Measurements from ENCODE around the gene PRR32. TPM values are rescaled to one million over a fixed set of nuclear protein-coding genes. Genes with fewer than 3 reads are reported as not detected.

PRR32 gene
- total and polyA plus RNA-seq, 4 donors: 0.02 TPM; not detected in 3

GRCh38 chrX:126824338-126825007 is 4.9 kb downstream of the PRR32 start:
- H3K27me3 ChIP-seq (ENCODE audit: control insufficient read depth in 3 of 3, insufficient read depth in 3 of 3, low read length in 2 of 3): no peaks in the 10 kb centered on the region
- H3K4me3 ChIP-seq: no peak overlapping the region
- H3K9ac ChIP-seq (ENCODE audit: insufficient read depth in 1 of 2, low read length in 2 of 2): no peak overlapping the region
- ATAC-seq (ENCODE audit: insufficient read depth, low FRiP score) (no peak), DNase-seq (no peak)
- H3K36me3 ChIP-seq (ENCODE audit: control insufficient read depth in 4 of 4, insufficient read depth in 4 of 4, low read length in 4 of 4): no peaks in the 10 kb centered on the region
- no peaks in the 10 kb centered on the region for H3K9me3 ChIP-seq (ENCODE audit: control insufficient read depth in 4 of 4, insufficient read depth in 3 of 4, low read length in 3 of 4)
- TF ChIP-seq CTCF (IDR thresholded peaks at IDR 0.05; ENCODE audit: control extremely low read depth, extremely low read depth): no peak
- no peaks in the 10 kb centered on the region for H3K4me1 ChIP-seq (ENCODE audit: control insufficient read depth in 5 of 5, insufficient read depth in 5 of 5, low read length in 5 of 5)
- no peak overlapping the region for H3K27ac ChIP-seq (ENCODE audit: low read depth in 1 of 2, low read length in 1 of 2)
- 63 to 85% methylated on average over 2 of the region's 2 CpGs for WGBS, 2 donors

GRCh38 chrX:126825566-126826193 is 6.2 kb downstream of the PRR32 start:
- Histone ChIP-seq H3K9ac (ENCODE audit: insufficient read depth in 1 of 2, low read length in 2 of 2) (no peak overlapping the region), H3K27me3 (ENCODE audit: control insufficient read depth in 3 of 3, insufficient read depth in 3 of 3, low read length in 2 of 3) (no peaks in the 10 kb centered on the region), H3K27ac (ENCODE audit: low read depth in 1 of 2, low read length in 1 of 2) (no peak overlapping the region), H3K4me1 (ENCODE audit: control insufficient read depth in 5 of 5, insufficient read depth in 5 of 5, low read length in 5 of 5) (no peaks in the 10 kb centered on the region), H3K4me3 (no peak overlapping the region), H3K36me3 (ENCODE audit: control insufficient read depth in 4 of 4, insufficient read depth in 4 of 4, low read length in 4 of 4) (no peaks in the 10 kb centered on the region), H3K9me3 (ENCODE audit: control insufficient read depth in 4 of 4, insufficient read depth in 3 of 4, low read length in 3 of 4) (no peaks in the 10 kb centered on the region)
- 41 to 74% methylated on average over 1 of the region's 1 CpG for WGBS, 2 donors
- ATAC-seq (ENCODE audit: insufficient read depth, low FRiP score): no peak
- DNase-seq: no peak
- no peak for TF ChIP-seq CTCF (IDR thresholded peaks at IDR 0.05; ENCODE audit: control extremely low read depth, extremely low read depth)

GRCh38 chrX:126836186-126836585 is 16.7 kb downstream of the PRR32 start:
- TF ChIP-seq CTCF (IDR thresholded peaks at IDR 0.05; ENCODE audit: control extremely low read depth, extremely low read depth): no peak
- no peaks in the 10 kb centered on the region for H3K36me3 ChIP-seq (ENCODE audit: control insufficient read depth in 4 of 4, insufficient read depth in 4 of 4, low read length in 4 of 4)
- H3K4me1 ChIP-seq (ENCODE audit: control insufficient read depth in 5 of 5, insufficient read depth in 5 of 5, low read length in 5 of 5): no peaks in the 10 kb centered on the region
- WGBS, 2 donors: 38 to 67% methylated on average over 2 of the region's 2 CpGs
- H3K9ac ChIP-seq (ENCODE audit: insufficient read depth in 1 of 2, low read length in 2 of 2): no peak overlapping the region
- no peak overlapping the region for H3K27ac ChIP-seq (ENCODE audit: low read depth in 1 of 2, low read length in 1 of 2)
- DNase-seq (peak in 2 of 3 donors; percentile 18 to 46), ATAC-seq (ENCODE audit: insufficient read depth, low FRiP score) (no peak)
- H3K4me3 ChIP-seq: no peak overlapping the region
- H3K9me3 ChIP-seq (ENCODE audit: control insufficient read depth in 4 of 4, insufficient read depth in 3 of 4, low read length in 3 of 4): no peaks in the 10 kb centered on the region
- H3K27me3 ChIP-seq (ENCODE audit: control insufficient read depth in 3 of 3, insufficient read depth in 3 of 3, low read length in 2 of 3): no peaks in the 10 kb centered on the region
